OCI-LY1 (cell line): Measurements from ENCODE around the gene NKX6-1.

ENCODE experiments used
- H2AFZ ChIP-seq: fragments of 200-600 bp; sonication (generic), shearing (Covaris generic); 2 replicates; pipeline ENCODE4 v1.6.0; 2014; ENCODE audit warnings: antibody characterized with exemption, mild to moderate bottlenecking, low read length
- H3F3A ChIP-seq: fragments of 200-600 bp; sonication (generic), shearing (Covaris generic); 2 replicates; pipeline ENCODE4 v1.6.0; 2014; ENCODE audit warnings: mild to moderate bottlenecking, antibody characterized with exemption, low read length, moderate library complexity; ENCODE audit not compliant: insufficient read depth
- H3K27ac ChIP-seq: fragments of 200-600 bp; sonication (generic); 2 replicates; pipeline ENCODE4 v1.5.1; 2014; ENCODE audit warnings: low read length, mixed run types, mild to moderate bottlenecking, low read depth; ENCODE audit not compliant: poor library complexity, severe bottlenecking
- H3K27me3 ChIP-seq: fragments of 200-600 bp; sonication (generic); 2 replicates; pipeline ENCODE4 v1.6.0; 2014; ENCODE audit warnings: antibody characterized with exemption, mild to moderate bottlenecking, low read length, moderate library complexity; ENCODE audit not compliant: insufficient read depth
- H3K36me3 ChIP-seq: fragments of 200-600 bp; sonication (generic); 2 replicates; pipeline ENCODE4 v1.6.1; 2014; ENCODE audit warnings: mild to moderate bottlenecking, antibody characterized with exemption, low read length, moderate library complexity, mixed read lengths; ENCODE audit not compliant: insufficient read depth
- H3K4me1 ChIP-seq: fragments of 200-600 bp; sonication (generic); 2 replicates; pipeline ENCODE4 v1.5.1; 2014; ENCODE audit warnings: mild to moderate bottlenecking, low read length, moderate library complexity; ENCODE audit not compliant: insufficient read depth, severe bottlenecking
- H3K4me2 ChIP-seq: fragments of 200-600 bp; sonication (generic), shearing (Covaris generic); 2 replicates; pipeline ENCODE4 v1.6.1; 2014; ENCODE audit warnings: low read length
- H3K4me3 ChIP-seq: fragments of 200-600 bp; sonication (generic); 2 replicates; pipeline ENCODE4 v1.5.1; 2014; ENCODE audit warnings: low read length, low read depth, mild to moderate bottlenecking, mixed read lengths; ENCODE audit not compliant: poor library complexity, severe bottlenecking
- H3K79me2 ChIP-seq: fragments of 200-600 bp; shearing (Covaris generic); 2 replicates; pipeline ENCODE4 v1.6.1; 2016; ENCODE audit warnings: mixed run types, low read length, mixed read lengths; ENCODE audit not compliant: insufficient read depth
- H3K9ac ChIP-seq: fragments of 200-600 bp; sonication (generic), shearing (Covaris generic); 2 replicates; pipeline ENCODE4 v1.6.1; 2014; ENCODE audit warnings: mild to moderate bottlenecking, low read length, mixed read lengths
- H3K9me2 ChIP-seq: fragments of 200-600 bp; sonication (generic), shearing (Covaris generic); 2 replicates; pipeline ENCODE4 v1.6.1; 2014; ENCODE audit warnings: low read depth, mild to moderate bottlenecking, low read length, mixed read lengths
- H3K9me3 ChIP-seq: fragments of 200-600 bp; shearing (Covaris generic); 2 replicates; pipeline ENCODE4 v1.6.1; 2014; ENCODE audit warnings: low read length, mixed read lengths
- H4K20me1 ChIP-seq: fragments of 200-600 bp; sonication (generic), shearing (Covaris generic); 2 replicates; pipeline ENCODE4 v1.6.0; 2016; ENCODE audit warnings: mild to moderate bottlenecking, low read length; ENCODE audit not compliant: insufficient read depth
- CTCF ChIP-seq: fragments of 200-600 bp; sonication (generic), shearing (Covaris generic); IDR thresholded peaks from 2 replicates; pipeline ENCODE4 v1.5.1; 2017; ENCODE audit warnings: mild to moderate bottlenecking, antibody characterized with exemption, low read length, moderate library complexity, mixed read lengths
- EZH2 ChIP-seq: fragments of 200-600 bp; sonication (generic), shearing (Covaris generic); IDR thresholded peaks from 2 replicates; pipeline ENCODE4 v1.8.0; 2017; ENCODE audit warnings: borderline replicate concordance, mixed run types, mild to moderate bottlenecking, antibody characterized with exemption, low read length, moderate library complexity, mixed read lengths

NKX6-1 gene

GRCh38 chr4:84477738-84478137 lies 21.4 kb downstream of the NKX6-1 start:
- Histone ChIP-seq H2AFZ (no peak overlapping the region), H3K9me2 (no peaks in the 10 kb centered on the region), H3K4me1 (no peaks in the 10 kb centered on the region), H3K9ac (no peak overlapping the region), H3K36me3 (no peaks in the 10 kb centered on the region), H3K4me3 (no peak overlapping the region), H3K27ac (no peak overlapping the region), H3K79me2 (no peaks in the 10 kb centered on the region), H3K27me3 (no peaks in the 10 kb centered on the region), H3F3A (no peaks in the 10 kb centered on the region), H3K4me2 (no peak overlapping the region), H3K9me3 (no peaks in the 10 kb centered on the region), H4K20me1 (no peaks in the 10 kb centered on the region)
- TF ChIP-seq CTCF (no peak), EZH2 (no peak)

- Histone ChIP-seq H3K79me2 (no peaks in the 10 kb centered on the region), H3K27me3 (no peaks in the 10 kb centered on the region), H3F3A (no peaks in the 10 kb centered on the region), H3K27ac (no peak overlapping the region), H3K9me2 (no peaks in the 10 kb centered on the region), H3K9me3 (no peaks in the 10 kb centered on the region), H4K20me1 (no peaks in the 10 kb centered on the region), H3K4me1 (no peaks in the 10 kb centered on the region), H2AFZ (no peak overlapping the region), H3K4me3 (no peak overlapping the region), H3K4me2 (no peak overlapping the region), H3K9ac (no peak overlapping the region), H3K36me3 (no peaks in the 10 kb centered on the region)
- TF ChIP-seq EZH2 = no peak
- no peak for TF ChIP-seq CTCF
Observed at GRCh38 chr4:84474107-84474506, 25.0 kb downstream of the NKX6-1 start.

GRCh38 chr4:84472154-84472553 lies 26.9 kb downstream of the NKX6-1 start:
- Histone ChIP-seq H3K79me2 (no peaks in the 10 kb centered on the region), H3K27ac (no peak overlapping the region), H3K27me3 (no peaks in the 10 kb centered on the region), H3K9me3 (no peaks in the 10 kb centered on the region), H3K4me2 (no peak overlapping the region), H3K36me3 (no peaks in the 10 kb centered on the region), H2AFZ (no peak overlapping the region), H4K20me1 (no peaks in the 10 kb centered on the region), H3K9ac (no peak overlapping the region), H3K4me3 (no peak overlapping the region), H3K9me2 (no peaks in the 10 kb centered on the region), H3F3A (no peaks in the 10 kb centered on the region), H3K4me1 (no peaks in the 10 kb centered on the region)
- TF ChIP-seq CTCF = no peak
- no peak for TF ChIP-seq EZH2
